Cardiac muscle cell (in vitro differentiated cells and primary cell): Measurements from ENCODE around the gene ASH1L. TPM values are rescaled to one million over a fixed set of nuclear protein-coding genes. Genes with fewer than 3 reads are reported as not detected.

Source experiments
- DNase-seq, 2 donors: peaks; one replicate each; pipeline versions ENCODE4 v3.0.0 to v3.0.0-alpha.2; 2010 to 2017; ENCODE audit warnings: low read depth in 1 of 2, low spot score in 1 of 2
- H3K27ac ChIP-seq: fragments of 200-600 bp; sonication (generic); 2 replicates; pipeline ENCODE4 v1.5.1; 2016
- H3K27me3 ChIP-seq: fragments of 200-600 bp; sonication (generic); 2 replicates; pipeline ENCODE4 v1.6.0; 2016; ENCODE audit warnings: control low read depth
- H3K36me3 ChIP-seq: fragments of 200-600 bp; sonication (generic); 2 replicates; pipeline ENCODE4 v1.5.1; 2016; ENCODE audit warnings: control low read depth
- H3K4me1 ChIP-seq: fragments of 200-600 bp; sonication (generic); 2 replicates; pipeline ENCODE4 v1.8.1; 2017; ENCODE audit warnings: low read depth, mild to moderate bottlenecking, mixed run types
- H3K4me3 ChIP-seq: fragments of 200-600 bp; sonication (generic); 2 replicates; pipeline ENCODE4 v1.5.1; 2016; ENCODE audit warnings: mild to moderate bottlenecking
- H3K9me3 ChIP-seq: fragments of 200-600 bp; sonication (generic); 2 replicates; pipeline ENCODE4 v1.5.1; 2017; ENCODE audit warnings: low read depth, mild to moderate bottlenecking, control low read depth
- CTCF ChIP-seq: IDR thresholded peaks from 2 replicates; pipeline ENCODE4 v1.5.1; 2012; ENCODE audit warnings: low read depth, mild to moderate bottlenecking, low read length
- polyA plus RNA-seq: library from polyadenylated mRNA; unstranded; fragments of >200 nt; fragmentation: Nextera tagmentation; extraction: Ambion mirVana; gene quantifications from 2 replicates; pipeline ENCODE4 v1.2.1, GENCODE V29; 2016
- total RNA-seq: library from RNA; depleted of rRNA; stranded (reverse); fragments of >200 nt; gene quantifications from 2 replicates; pipeline ENCODE4 v1.2.3, GENCODE V29; 2016

The ASH1L gene
- total and polyA plus RNA-seq, 2 experiments from 2014 or later = 25.9 to 31.2 TPM

DNA sequence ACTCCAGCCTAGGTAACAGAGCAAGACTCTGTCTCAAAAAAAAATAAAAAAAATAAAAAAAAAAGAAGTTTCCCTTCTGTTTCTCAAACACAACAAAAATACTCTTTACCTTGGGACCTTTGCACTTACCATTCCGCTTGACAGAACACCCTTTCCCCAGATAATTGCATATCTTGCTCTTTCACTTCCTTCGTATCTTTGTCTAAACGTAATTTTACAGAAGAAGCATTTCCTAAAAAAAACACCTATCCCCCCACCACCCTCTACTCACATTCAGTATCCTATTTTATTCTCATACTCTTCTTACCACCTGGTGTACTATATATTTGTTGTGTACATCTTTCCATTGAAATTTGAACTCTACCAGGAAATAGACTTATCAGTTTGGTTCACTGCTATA lies 32.7 kb downstream of the ASH1L start:
- H3K27me3 ChIP-seq = no peaks in the 10 kb centered on the region
- no peaks in the 10 kb centered on the region for H3K9me3 ChIP-seq
- no peak overlapping the region for H3K4me3 ChIP-seq
- H3K36me3 ChIP-seq = no peaks in the 10 kb centered on the region
- no peak overlapping the region for H3K27ac ChIP-seq
- no peak for TF ChIP-seq CTCF
- no peaks in the 10 kb centered on the region for H3K4me1 ChIP-seq
- DNase-seq = no peak

- no peak overlapping the region for H3K4me3 ChIP-seq
- DNase-seq = no peak
- H3K4me1 ChIP-seq = no peaks in the 10 kb centered on the region
- no peaks in the 10 kb centered on the region for H3K36me3 ChIP-seq
- no peak overlapping the region for H3K27ac ChIP-seq
- H3K27me3 ChIP-seq = no peaks in the 10 kb centered on the region
- H3K9me3 ChIP-seq = no peaks in the 10 kb centered on the region
- no peak for TF ChIP-seq CTCF
Observed at GRCh38 chr1:155529109-155529508, 33.5 kb downstream of the ASH1L start.

DNA sequence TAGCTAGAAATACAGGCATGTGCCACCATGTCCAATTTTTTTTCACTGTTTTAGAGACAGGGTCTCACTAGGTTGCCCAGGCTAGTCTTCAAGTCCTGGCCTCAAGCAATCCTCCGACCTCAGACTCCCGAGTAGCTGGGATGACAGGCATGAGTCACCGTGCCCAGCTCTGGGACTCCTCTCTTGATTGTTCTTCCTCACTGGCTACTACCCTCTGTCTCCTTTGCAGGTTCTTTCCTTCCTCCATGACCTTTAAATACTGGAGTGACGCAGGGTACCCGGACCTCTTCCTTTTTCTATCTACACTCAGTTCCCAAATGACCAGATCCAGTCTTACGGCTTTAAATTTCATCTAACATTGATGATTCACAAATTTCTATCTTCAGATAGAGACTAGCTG lies 34.9 kb downstream of the ASH1L start:
- Histone ChIP-seq H3K27ac (no peak overlapping the region), H3K9me3 (no peaks in the 10 kb centered on the region), H3K4me1 (no peaks in the 10 kb centered on the region), H3K27me3 (no peaks in the 10 kb centered on the region), H3K4me3 (no peak overlapping the region), H3K36me3 (no peaks in the 10 kb centered on the region)
- TF ChIP-seq CTCF = no peak
- DNase-seq = no peak

GRCh38 chr1:155526356-155526755 lies 36.2 kb downstream of the ASH1L start:
- no peaks in the 10 kb centered on the region for H3K27me3 ChIP-seq
- H3K36me3 ChIP-seq = no peaks in the 10 kb centered on the region
- no peak for TF ChIP-seq CTCF
- DNase-seq = no peak
- H3K9me3 ChIP-seq = no peaks in the 10 kb centered on the region
- no peaks in the 10 kb centered on the region for H3K4me1 ChIP-seq
- H3K27ac ChIP-seq = no peak overlapping the region
- H3K4me3 ChIP-seq = no peak overlapping the region

DNA sequence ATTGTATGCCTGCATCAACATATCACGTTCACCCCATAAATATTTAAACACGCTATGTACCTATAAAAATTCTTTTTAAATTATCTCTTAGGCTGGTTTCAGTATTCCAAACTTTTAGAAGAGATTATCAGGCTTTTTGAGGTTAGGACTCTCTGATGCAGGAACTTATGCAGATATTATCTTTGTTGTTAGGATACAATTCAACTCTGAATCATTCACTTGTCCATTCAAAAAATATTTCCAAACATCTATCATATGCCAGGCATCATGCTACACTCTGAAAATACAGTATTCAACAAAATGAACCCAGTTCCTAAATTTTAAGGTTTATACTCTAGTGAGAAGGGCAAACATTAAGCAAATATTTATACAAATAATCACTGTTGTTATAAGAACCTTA lies 40.5 kb downstream of the ASH1L start:
- no peak for TF ChIP-seq CTCF
- Histone ChIP-seq H3K27me3 (no peaks in the 10 kb centered on the region), H3K4me1 (no peaks in the 10 kb centered on the region), H3K9me3 (no peaks in the 10 kb centered on the region), H3K27ac (no peak overlapping the region), H3K36me3 (peaks cover 4% of the 10 kb centered on the region), H3K4me3 (no peak overlapping the region)
- DNase-seq = no peak

DNA sequence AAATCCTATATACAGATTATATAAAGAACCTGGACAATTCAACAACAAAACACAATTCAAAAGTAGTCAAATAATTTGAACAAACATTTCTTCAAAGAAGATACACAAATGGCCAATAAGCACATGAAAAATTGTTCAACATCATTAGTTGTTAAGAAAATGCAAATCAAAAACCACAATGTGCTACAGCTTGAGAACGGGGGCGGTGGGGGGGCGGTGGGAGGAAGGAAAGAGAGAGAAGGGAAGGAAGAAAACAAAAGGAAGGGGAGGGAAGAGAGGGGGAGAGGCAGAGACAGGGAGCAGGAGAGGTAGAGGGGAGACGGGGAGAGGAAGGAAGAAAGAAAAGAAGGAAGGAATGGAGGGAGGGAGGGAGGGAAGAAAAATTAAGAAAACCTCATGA lies 44.1 kb downstream of the ASH1L start:
- TF ChIP-seq CTCF = no peak
- H3K27me3 ChIP-seq = no peaks in the 10 kb centered on the region
- no peak overlapping the region for H3K4me3 ChIP-seq
- no peak for DNase-seq
- peaks cover 3% of the 10 kb centered on the region for H3K4me1 ChIP-seq
- peaks cover 4% of the 10 kb centered on the region for H3K36me3 ChIP-seq
- H3K27ac ChIP-seq = no peak overlapping the region
- H3K9me3 ChIP-seq = no peaks in the 10 kb centered on the region
